ENCODE results near the gene CNTN4.

DNA sequence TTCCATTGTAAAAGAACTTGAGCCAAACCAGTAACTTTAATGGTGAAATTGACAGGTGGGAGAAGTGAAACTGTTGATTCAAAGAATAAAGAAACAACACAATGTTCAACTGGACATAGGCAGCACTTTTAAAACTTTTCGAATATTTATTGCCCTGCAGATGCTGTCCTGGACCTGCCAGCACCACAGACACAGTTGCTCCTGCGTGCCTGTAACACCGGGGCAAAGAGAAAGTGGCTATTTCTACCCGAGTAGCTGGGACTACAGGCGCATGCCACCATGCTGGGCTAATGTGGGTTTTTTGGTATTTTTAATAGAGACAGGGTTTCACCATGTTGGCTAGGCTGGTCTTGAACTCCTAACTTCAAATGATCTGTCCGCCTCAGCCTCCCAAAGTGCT is 1004.1 kb downstream of the CNTN4 start:
- TF ChIP-seq POLR2A (IDR thresholded peaks at IDR 0.05), result no peak
- TF ChIP-seq, protein P1, sequence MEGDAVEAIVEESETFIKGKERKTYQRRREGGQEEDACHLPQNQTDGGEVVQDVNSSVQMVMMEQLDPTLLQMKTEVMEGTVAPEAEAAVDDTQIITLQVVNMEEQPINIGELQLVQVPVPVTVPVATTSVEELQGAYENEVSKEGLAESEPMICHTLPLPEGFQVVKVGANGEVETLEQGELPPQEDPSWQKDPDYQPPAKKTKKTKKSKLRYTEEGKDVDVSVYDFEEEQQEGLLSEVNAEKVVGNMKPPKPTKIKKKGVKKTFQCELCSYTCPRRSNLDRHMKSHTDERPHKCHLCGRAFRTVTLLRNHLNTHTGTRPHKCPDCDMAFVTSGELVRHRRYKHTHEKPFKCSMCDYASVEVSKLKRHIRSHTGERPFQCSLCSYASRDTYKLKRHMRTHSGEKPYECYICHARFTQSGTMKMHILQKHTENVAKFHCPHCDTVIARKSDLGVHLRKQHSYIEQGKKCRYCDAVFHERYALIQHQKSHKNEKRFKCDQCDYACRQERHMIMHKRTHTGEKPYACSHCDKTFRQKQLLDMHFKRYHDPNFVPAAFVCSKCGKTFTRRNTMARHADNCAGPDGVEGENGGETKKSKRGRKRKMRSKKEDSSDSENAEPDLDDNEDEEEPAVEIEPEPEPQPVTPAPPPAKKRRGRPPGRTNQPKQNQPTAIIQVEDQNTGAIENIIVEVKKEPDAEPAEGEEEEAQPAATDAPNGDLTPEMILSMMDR (IDR thresholded peaks at IDR 0.05), result no peak
